Measurements from ENCODE around the gene TCF23.

Gene TCF23

DNA sequence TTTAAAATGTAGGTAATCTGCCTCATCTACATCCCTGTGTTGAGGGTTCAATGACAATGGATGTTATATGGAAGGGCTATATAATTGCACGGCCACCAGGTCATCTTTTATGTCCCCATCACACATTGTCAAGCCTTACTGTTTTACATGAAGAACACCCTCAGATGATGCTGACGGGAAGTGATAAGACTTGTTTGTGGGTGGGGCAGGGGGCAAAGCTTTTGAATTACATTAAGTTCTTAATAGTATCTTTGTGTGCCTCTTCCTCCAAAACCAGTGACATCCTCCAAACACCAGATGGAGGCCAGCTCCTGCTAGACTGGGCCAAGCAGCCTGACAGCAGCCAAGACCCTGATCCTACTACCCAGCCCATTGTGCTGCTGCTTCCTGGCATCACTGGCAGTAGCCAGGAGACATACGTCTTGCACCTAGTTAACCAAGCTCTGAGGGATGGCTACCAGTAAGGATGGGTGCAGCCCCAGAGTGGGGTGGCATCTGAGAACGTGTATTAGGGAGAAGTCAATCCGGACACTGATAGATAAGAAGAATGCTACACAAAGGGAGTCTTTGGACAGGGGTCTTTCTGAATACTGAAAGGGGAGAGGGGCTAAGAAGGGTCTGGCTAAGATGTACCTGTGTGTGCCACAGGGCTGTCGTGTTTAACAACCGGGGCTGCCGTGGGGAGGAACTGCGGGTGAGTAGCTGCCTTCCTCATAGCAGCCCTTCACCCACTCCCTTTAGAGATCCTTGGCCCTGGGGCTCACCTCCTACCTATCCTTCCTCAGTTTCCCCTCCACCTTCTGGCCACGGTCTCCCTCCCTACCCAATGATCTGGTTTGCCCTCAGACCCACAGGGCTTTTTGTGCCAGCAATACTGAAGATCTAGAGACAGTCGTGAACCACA lies 19.9 kb upstream of the TCF23 start:
- Histone ChIP-seq H4K20me1 (ENCODE audit: control insufficient read depth, insufficient read depth, low read depth, low read length) (no peaks in the 10 kb centered on the region; the same call in 1 of the 2 replicates), H3K4me1 (ENCODE audit: control insufficient read depth, low read length) (peaks cover 12% of the 10 kb centered on the region), H3K9me3 (ENCODE audit: control insufficient read depth, insufficient read depth, low read length) (no peaks in the 10 kb centered on the region), H3F3A (ENCODE audit: control insufficient read depth, insufficient read depth) (no peaks in the 10 kb centered on the region), H3K27ac (ENCODE audit: low read depth, low read length) (no peak overlapping the region), H3K27me3 (ENCODE audit: control insufficient read depth, low read length) (peaks cover 2% of the 10 kb centered on the region; the same call in 1 of the 2 replicates), H3K79me2 (ENCODE audit: control insufficient read depth, low read length) (peaks cover 17% of the 10 kb centered on the region), H3K4me2 (ENCODE audit: low read length) (no peak overlapping the region), H3K9me2 (replicated peaks; ENCODE audit: control insufficient read depth, low read length) (no peaks in the 10 kb centered on the region), H3K36me3 (ENCODE audit: control insufficient read depth, low read length) (peaks cover 45% of the 10 kb centered on the region), H3K4me3 (ENCODE audit: low read length) (no peak overlapping the region)
- no peak for TF ChIP-seq EZH2phosphoT487 (IDR thresholded peaks at IDR 0.05; ENCODE audit: borderline replicate concordance, low read length)
- TF ChIP-seq, protein P1, sequence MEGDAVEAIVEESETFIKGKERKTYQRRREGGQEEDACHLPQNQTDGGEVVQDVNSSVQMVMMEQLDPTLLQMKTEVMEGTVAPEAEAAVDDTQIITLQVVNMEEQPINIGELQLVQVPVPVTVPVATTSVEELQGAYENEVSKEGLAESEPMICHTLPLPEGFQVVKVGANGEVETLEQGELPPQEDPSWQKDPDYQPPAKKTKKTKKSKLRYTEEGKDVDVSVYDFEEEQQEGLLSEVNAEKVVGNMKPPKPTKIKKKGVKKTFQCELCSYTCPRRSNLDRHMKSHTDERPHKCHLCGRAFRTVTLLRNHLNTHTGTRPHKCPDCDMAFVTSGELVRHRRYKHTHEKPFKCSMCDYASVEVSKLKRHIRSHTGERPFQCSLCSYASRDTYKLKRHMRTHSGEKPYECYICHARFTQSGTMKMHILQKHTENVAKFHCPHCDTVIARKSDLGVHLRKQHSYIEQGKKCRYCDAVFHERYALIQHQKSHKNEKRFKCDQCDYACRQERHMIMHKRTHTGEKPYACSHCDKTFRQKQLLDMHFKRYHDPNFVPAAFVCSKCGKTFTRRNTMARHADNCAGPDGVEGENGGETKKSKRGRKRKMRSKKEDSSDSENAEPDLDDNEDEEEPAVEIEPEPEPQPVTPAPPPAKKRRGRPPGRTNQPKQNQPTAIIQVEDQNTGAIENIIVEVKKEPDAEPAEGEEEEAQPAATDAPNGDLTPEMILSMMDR (IDR thresholded peaks at IDR 0.05; ENCODE audit: low read depth, low read length, poor library complexity, severe bottlenecking): no peak

DNA sequence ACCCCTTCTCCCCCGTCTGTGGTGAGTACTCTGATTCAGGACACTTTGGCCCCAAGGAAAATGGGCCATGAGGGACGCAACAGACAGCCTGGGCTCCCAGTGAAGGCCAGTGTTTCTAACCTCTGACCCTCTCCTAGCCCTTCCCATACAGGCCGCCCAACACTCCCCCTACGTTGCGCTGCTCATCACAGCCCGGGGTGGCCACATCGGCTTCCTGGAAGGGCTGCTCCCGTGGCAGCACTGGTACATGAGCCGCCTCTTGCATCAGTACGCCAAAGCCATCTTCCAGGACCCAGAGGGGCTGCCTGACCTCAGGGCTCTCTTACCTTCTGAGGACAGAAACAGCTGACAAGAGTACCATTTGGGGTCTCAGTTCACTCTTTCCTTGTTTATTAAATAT lies 18.4 kb upstream of the TCF23 start:
- H3K27ac ChIP-seq (ENCODE audit: low read depth, low read length): no peak overlapping the region
- H3K9me3 ChIP-seq (ENCODE audit: control insufficient read depth, insufficient read depth, low read length): no peaks in the 10 kb centered on the region
- no peak overlapping the region for H3K4me3 ChIP-seq (ENCODE audit: low read length)
- H3K36me3 ChIP-seq (ENCODE audit: control insufficient read depth, low read length): peaks cover 48% of the 10 kb centered on the region
- H3K9me2 ChIP-seq (replicated peaks; ENCODE audit: control insufficient read depth, low read length): no peaks in the 10 kb centered on the region
- no peak for TF ChIP-seq EZH2phosphoT487 (IDR thresholded peaks at IDR 0.05; ENCODE audit: borderline replicate concordance, low read length)
- TF ChIP-seq, protein P1 (IDR thresholded peaks at IDR 0.05; ENCODE audit: low read depth, low read length, poor library complexity, severe bottlenecking): no peak
- H3F3A ChIP-seq (ENCODE audit: control insufficient read depth, insufficient read depth): no peaks in the 10 kb centered on the region
- peaks cover 17% of the 10 kb centered on the region for H3K4me1 ChIP-seq (ENCODE audit: control insufficient read depth, low read length)
- peaks cover 22% of the 10 kb centered on the region for H3K79me2 ChIP-seq (ENCODE audit: control insufficient read depth, low read length)
- H3K4me2 ChIP-seq (ENCODE audit: low read length): no peak overlapping the region
- no peaks in the 10 kb centered on the region for H3K27me3 ChIP-seq (ENCODE audit: control insufficient read depth, low read length)
- no peaks in the 10 kb centered on the region; the same call in 1 of the 2 replicates for H4K20me1 ChIP-seq (ENCODE audit: control insufficient read depth, insufficient read depth, low read depth, low read length)

DNA sequence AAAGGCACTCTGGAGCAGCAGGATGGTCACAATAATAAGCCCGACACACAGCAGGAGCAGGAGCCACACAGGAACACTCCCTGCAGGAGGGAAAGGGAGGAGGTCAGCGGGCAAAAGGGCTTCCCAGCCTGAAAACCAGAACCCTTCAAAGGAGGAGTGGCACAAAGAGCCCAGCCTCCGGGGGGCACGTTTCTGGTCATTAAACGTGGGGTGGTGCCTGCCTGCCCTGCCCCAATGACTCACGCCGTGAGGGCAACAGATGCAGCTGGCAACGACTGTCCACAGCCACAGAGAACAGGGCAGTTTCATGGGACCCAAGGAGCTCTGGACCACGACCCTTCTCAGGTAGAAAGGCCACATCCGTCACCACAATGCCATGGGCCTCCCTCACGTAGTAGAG lies 17.4 kb upstream of the TCF23 start:
- TF ChIP-seq, protein P1 (IDR thresholded peaks at IDR 0.05; ENCODE audit: low read depth, low read length, poor library complexity, severe bottlenecking): no peak
- TF ChIP-seq EZH2phosphoT487 (IDR thresholded peaks at IDR 0.05; ENCODE audit: borderline replicate concordance, low read length): no peak
- no peaks in the 10 kb centered on the region; the same call in 1 of the 2 replicates for H4K20me1 ChIP-seq (ENCODE audit: control insufficient read depth, insufficient read depth, low read depth, low read length)

More for the DNA sequence above, 17.4 kb upstream of the TCF23 start:
- Histone ChIP-seq H3K4me2 (ENCODE audit: low read length) (no peak overlapping the region), H3K4me1 (ENCODE audit: control insufficient read depth, low read length) (peaks cover 17% of the 10 kb centered on the region), H3K79me2 (ENCODE audit: control insufficient read depth, low read length) (peaks cover 22% of the 10 kb centered on the region), H3K27ac (ENCODE audit: low read depth, low read length) (no peak overlapping the region), H3K9me2 (replicated peaks; ENCODE audit: control insufficient read depth, low read length) (no peaks in the 10 kb centered on the region), H3K27me3 (ENCODE audit: control insufficient read depth, low read length) (no peaks in the 10 kb centered on the region), H3K36me3 (ENCODE audit: control insufficient read depth, low read length) (peaks cover 48% of the 10 kb centered on the region), H3K4me3 (ENCODE audit: low read length) (no peak overlapping the region), H3F3A (ENCODE audit: control insufficient read depth, insufficient read depth) (no peaks in the 10 kb centered on the region), H3K9me3 (ENCODE audit: control insufficient read depth, insufficient read depth, low read length) (no peaks in the 10 kb centered on the region)
